HCT116 (cell line): ENCODE measurements around the gene RRM1. TPM values are rescaled to one million over a fixed set of nuclear protein-coding genes. Genes with fewer than 3 reads are reported as not detected.

Source experiments
- ATAC-seq: fragments of 200-7000 bp; cut with Tn5 transposase; 2 replicates; pipeline ENCODE4 v1.9.1; 2020; ENCODE audit warnings: mild to moderate bottlenecking, moderate library complexity
- BruUV-seq: library from RNA; stranded (reverse); fragments of 400-500 nt; replicated peaks from 2 replicates; lab custom pipeline; 2021; lab: Mats Ljungman, UMichigan
- CTCF ChIA-PET: fragments of 300-600 bp; sonication (Branson Sonifier 250); formaldehyde crosslinking; loops from one replicate; lab custom pipeline; 2021; ENCODE audit warnings: antibody characterized with exemption; lab: Charles Lee
- POLR2A ChIA-PET: fragments of 300-600, 350-600 bp; sonication (Branson Sonifier 250); formaldehyde crosslinking; loops from one replicate; lab custom pipeline; 2021; ENCODE audit warnings: antibody characterized with exemption; lab: Charles Lee
- RAD21 ChIA-PET, 2 experiments: fragments of 300-600 bp; sonication (Branson Sonifier 250); formaldehyde crosslinking; loops; one replicate each; lab custom pipeline; 2023; ENCODE audit warnings: low total read pairs in 2 of 2; ENCODE audit not compliant: uncharacterized antibody in 2 of 2, unreplicated experiment in 2 of 2, low non-redundant PET in 1 of 2; lab: Charles Lee
- DNase-seq: peaks from one replicate; pipeline ENCODE4 v3.0.0-alpha.2; 2010; ENCODE audit warnings: low read depth, low spot score
- H2AFZ ChIP-seq: fragments of 200-600 bp; shearing (Covaris generic), sonication (generic); 2 replicates; pipeline ENCODE4 v1.6.1; 2017; ENCODE audit warnings: low read depth, mixed run types, mixed read lengths, antibody characterized with exemption, low read length; ENCODE audit not compliant: poor library complexity, severe bottlenecking
- H3K27ac ChIP-seq: 2 replicates; pipeline ENCODE4 v1.5.1; 2012; ENCODE audit warnings: low read depth, low read length
- H3K27me3 ChIP-seq: fragments of 200-600 bp; sonication (generic); 2 replicates; pipeline ENCODE4 v1.6.1; 2016; ENCODE audit warnings: mixed run types, low read length, mixed read lengths; ENCODE audit not compliant: insufficient read depth
- H3K36me3 ChIP-seq, 2 experiments: fragments of 200-500 bp in 1 of 2; fragments of 200-600 bp in 1 of 2; sonication (Bioruptor generic) in 1 of 2; sonication (generic) in 1 of 2; 2 replicates each; pipeline versions ENCODE4 v1.5.1 to v1.6.1; 2014 to 2016; ENCODE audit warnings: low read length in 2 of 2, inconsistent platforms in 1 of 2, mixed read lengths in 1 of 2, mixed run types in 1 of 2; ENCODE audit not compliant: insufficient read depth in 2 of 2, control insufficient read depth in 1 of 2
- H3K4me1 ChIP-seq, 2 experiments: fragments of 200-600 bp in 1 of 2; sonication (generic) in 1 of 2; 2 replicates each; pipeline versions ENCODE4 v1.5.1 to v1.6.1; 2012 to 2017; ENCODE audit warnings: low read length in 2 of 2, inconsistent platforms in 1 of 2, mild to moderate bottlenecking in 1 of 2, mixed read lengths in 1 of 2, mixed run types in 1 of 2, moderate library complexity in 1 of 2; ENCODE audit not compliant: insufficient read depth in 2 of 2, control insufficient read depth in 1 of 2
- H3K4me2 ChIP-seq: fragments of 200-600 bp; sonication (generic); 2 replicates; pipeline ENCODE4 v1.6.1; 2017; ENCODE audit warnings: mixed run types, low read length, mixed read lengths
- H3K4me3 ChIP-seq, 2 experiments: fragments of 200-600 bp in 1 of 2; sonication (generic) in 1 of 2; replicated peaks in 1 of 2; 2 replicates each; pipeline ENCODE4 v1.5.1; 2011 to 2016; ENCODE audit warnings: low read length in 2 of 2, control low read depth in 1 of 2, low read depth in 1 of 2, mild to moderate bottlenecking in 1 of 2, mixed read lengths in 1 of 2, mixed run types in 1 of 2
- H3K79me2 ChIP-seq: fragments of 200-600 bp; sonication (generic); 2 replicates; pipeline ENCODE4 v1.6.1; 2017; ENCODE audit warnings: mild to moderate bottlenecking, mixed run types, low read length, moderate library complexity, mixed read lengths; ENCODE audit not compliant: insufficient read depth
- H3K9ac ChIP-seq: fragments of 200-600 bp; sonication (generic); 2 replicates; pipeline ENCODE4 v1.6.1; 2016; ENCODE audit warnings: low read length, mixed read lengths
- H3K9me2 ChIP-seq: fragments of 200-600 bp; sonication (generic), shearing (Covaris generic); 2 replicates; pipeline ENCODE4 v1.6.1; 2017; ENCODE audit warnings: mixed run types, mild to moderate bottlenecking, moderate library complexity; ENCODE audit not compliant: insufficient read depth
- H3K9me3 ChIP-seq, 2 experiments: fragments of 200-500 bp in 1 of 2; fragments of 200-600 bp in 1 of 2; sonication (Bioruptor generic) in 1 of 2; sonication (generic) in 1 of 2; 2 replicates each; pipeline ENCODE4 v1.6.1; 2014 to 2017; ENCODE audit warnings: low read length in 2 of 2, mixed read lengths in 2 of 2, inconsistent platforms in 1 of 2, low read depth in 1 of 2, mild to moderate bottlenecking in 1 of 2, mixed run types in 1 of 2, moderate library complexity in 1 of 2; ENCODE audit not compliant: control insufficient read depth in 1 of 2, insufficient read depth in 1 of 2
- H4K20me1 ChIP-seq: fragments of 200-600 bp; sonication (generic), shearing (Covaris generic); 2 replicates; pipeline ENCODE4 v1.6.1; 2017; ENCODE audit warnings: mixed run types, mild to moderate bottlenecking, moderate library complexity; ENCODE audit not compliant: insufficient read depth
- ATF3 ChIP-seq: IDR thresholded peaks from 2 replicates; pipeline ENCODE4 v1.6.1; 2012
- CBX3 ChIP-seq: IDR thresholded peaks from 2 replicates; pipeline ENCODE4 v1.6.1; 2012; ENCODE audit warnings: low read depth
- CEBPB ChIP-seq: IDR thresholded peaks from 2 replicates; pipeline ENCODE4 v1.6.1; 2012; ENCODE audit warnings: low read depth
- CTCF ChIP-seq, 3 experiments: fragments of 200-600 bp in 1 of 3; sonication (generic) in 1 of 3; IDR thresholded peaks in 2 of 3; conservative IDR thresholded peaks in 1 of 3; 2 replicates each; pipeline ENCODE4 v1.5.1; 2012 to 2017; ENCODE audit warnings: low read depth in 2 of 3, low read length in 2 of 3, antibody characterized with exemption in 1 of 3, borderline replicate concordance in 1 of 3, control low read depth in 1 of 3, mild to moderate bottlenecking in 1 of 3, mixed read lengths in 1 of 3, mixed run types in 1 of 3, moderate library complexity in 1 of 3; ENCODE audit not compliant: insufficient read depth in 1 of 3
- EGR1 ChIP-seq: IDR thresholded peaks from 2 replicates; pipeline ENCODE4 v1.6.1; 2012; ENCODE audit warnings: low read depth
- ELF1 ChIP-seq: IDR thresholded peaks from 2 replicates; pipeline ENCODE4 v1.6.1; 2012; ENCODE audit warnings: low read depth, borderline replicate concordance
- EZH2phosphoT487 ChIP-seq: fragments of 200-600 bp; IDR thresholded peaks from 2 replicates; pipeline ENCODE4 v1.6.1; 2018; ENCODE audit warnings: antibody characterized with exemption, borderline replicate concordance
- FOSL1 ChIP-seq: IDR thresholded peaks from 2 replicates; pipeline ENCODE4 v1.6.1; 2012; ENCODE audit warnings: low read depth
- JUND ChIP-seq: IDR thresholded peaks from 2 replicates; pipeline ENCODE4 v1.6.1; 2012
- POLR2A ChIP-seq: IDR thresholded peaks from 2 replicates; pipeline ENCODE4 v1.7.0; 2011; ENCODE audit warnings: borderline replicate concordance; ENCODE audit not compliant: insufficient read depth, insufficient read length; ENCODE audit errors: extremely low read depth
- POLR2AphosphoS5 ChIP-seq: IDR thresholded peaks from 2 replicates; pipeline ENCODE4 v1.6.1; 2011; ENCODE audit warnings: mild to moderate bottlenecking, low read depth, low read length, moderate library complexity
- RAD21 ChIP-seq: IDR thresholded peaks from 2 replicates; pipeline ENCODE4 v1.6.1; 2012; ENCODE audit warnings: low read depth, mild to moderate bottlenecking
- REST ChIP-seq: IDR thresholded peaks from 2 replicates; pipeline ENCODE4 v1.6.1; 2012; ENCODE audit warnings: low read depth
- SIN3A ChIP-seq: IDR thresholded peaks from 2 replicates; pipeline ENCODE4 v1.6.1; 2012; ENCODE audit warnings: low read depth
- ZFX ChIP-seq: fragments of 450-650 bp; IDR thresholded peaks from 2 replicates; pipeline ENCODE4 v1.6.1; 2017
- ZNF274 ChIP-seq: fragments of 200-500 bp; sonication (Bioruptor generic); IDR thresholded peaks from 2 replicates; pipeline ENCODE4 v1.6.1; 2014; ENCODE audit warnings: mild to moderate bottlenecking, low read depth, low read length, inconsistent platforms
- intact Hi-C: fragments of 100-400 bp; cut with micrococcal nuclease; formaldehyde crosslinking; loops from 2 replicates; pipeline ENCODE4 v1.10.0; 2022
- total RNA-seq: library from RNA; stranded (reverse); gene quantifications from one replicate; pipeline ENCODE4 v1.2.1, GENCODE V29; 2021; ENCODE audit not compliant: unreplicated experiment

The RRM1 gene
- total RNA-seq, 1 experiment from 2014 or later: 134 TPM

GRCh38 chr11:4084406-4085125, 10.0 kb upstream of the RRM1 start:
- Histone ChIP-seq H3K79me2 (no peaks in the 10 kb centered on the region), H3K9ac (no peak overlapping the region), H3K4me1 (no peaks in the 10 kb centered on the region), H2AFZ (no peak overlapping the region), H3K27ac (no peak overlapping the region), H3K4me2 (no peak overlapping the region), H3K4me3 (no peak overlapping the region), H3K27me3 (no peaks in the 10 kb centered on the region), H3K9me2 (no peaks in the 10 kb centered on the region), H3K9me3 (no peaks in the 10 kb centered on the region), H4K20me1 (no peaks in the 10 kb centered on the region), H3K36me3 (no peaks in the 10 kb centered on the region)
- intact Hi-C loops: no loop called here
- RAD21 ChIA-PET: no interaction called here
- no TSS peak for BruUV-seq
- POLR2A ChIA-PET: no interaction called here
- ATAC-seq (no peak), DNase-seq (no peak)
- TF ChIP-seq FOSL1 (no peak), ZNF274 (no peak), JUND (no peak), ATF3 (no peak), CEBPB (no peak), SIN3A (no peak), CBX3 (no peak)
- CTCF ChIA-PET: interaction anchor here (1.6 kb wide), 1 partner anchor 12 kb away, joined by 7 read pairs; no protein-coding TSS in a partner anchor

- CTCF ChIA-PET: interaction anchor here (1.6 kb wide), 1 partner anchor 13 kb away, joined by 7 read pairs; no protein-coding TSS in a partner anchor
- H2AFZ ChIP-seq: no peak overlapping the region
- no peak for DNase-seq
- RAD21 ChIA-PET: no interaction called here
- H3K9ac ChIP-seq: no peak overlapping the region
- H3K36me3 ChIP-seq: no peaks in the 10 kb centered on the region
- no peaks in the 10 kb centered on the region for H4K20me1 ChIP-seq
- no peaks in the 10 kb centered on the region for H3K27me3 ChIP-seq
- intact Hi-C loops: no loop called here
- no peaks in the 10 kb centered on the region for H3K79me2 ChIP-seq
- no peaks in the 10 kb centered on the region for H3K4me1 ChIP-seq
- POLR2A ChIA-PET: no interaction called here
- H3K9me3 ChIP-seq: no peaks in the 10 kb centered on the region
- H3K9me2 ChIP-seq: no peaks in the 10 kb centered on the region
- ATAC-seq: no peak
- no TSS peak for BruUV-seq
- no peak overlapping the region for H3K4me3 ChIP-seq
- H3K27ac ChIP-seq: no peak overlapping the region
- no peak overlapping the region for H3K4me2 ChIP-seq
- TF ChIP-seq ZFX: no peak
- no peak for TF ChIP-seq EZH2phosphoT487
- no peak for TF ChIP-seq RAD21
- TF ChIP-seq FOSL1: no peak
- no peak for TF ChIP-seq JUND
- TF ChIP-seq EGR1: no peak
- TF ChIP-seq REST: no peak
- no peak for TF ChIP-seq ELF1
- no peak for TF ChIP-seq CTCF (IDR thresholded peaks at IDR 0.05 in 2 of 3, conservative IDR thresholded peaks at IDR 0.05 in 1 of 3; ENCODE audit: borderline replicate concordance in 1 of 3, insufficient read depth in 1 of 3, low read depth in 2 of 3, low read length in 2 of 3)
- TF ChIP-seq POLR2AphosphoS5: no peak
- TF ChIP-seq POLR2A: no peak
- TF ChIP-seq SIN3A: no peak
- no peak for TF ChIP-seq CEBPB
Observed at GRCh38 chr11:4085575-4085974, 9.0 kb upstream of the RRM1 start.
